GM19467 (cell line): ENCODE results near the gene KRTAP10-9.
"Not testable (repeated sequence)": the region's sequence is repeated elsewhere in the genome, so short reads cannot be mapped to it uniquely, and the experiment has no call there.

Source experiments
- ATAC-seq: cut with Tn5 transposase; IDR thresholded peaks from one replicate; pipeline ENCODE4 v1.9.1; 2021; ENCODE audit warnings: mild to moderate bottlenecking, moderate library complexity; ENCODE audit not compliant: unreplicated experiment

Gene KRTAP10-9

GRCh38 chr21:44658913-44659595, 32.2 kb downstream of the KRTAP10-9 start:
- no peak for ATAC-seq

- not testable (repeated sequence) for ATAC-seq
These were observed 34.7 kb downstream of the KRTAP10-9 start for GRCh38 chr21:44661567-44661966.

GRCh38 chr21:44664691-44665090, 37.8 kb downstream of the KRTAP10-9 start:
- no peak for ATAC-seq

GRCh38 chr21:44666401-44667320, 39.8 kb downstream of the KRTAP10-9 start, which contains the start of gene KRTAP12-2:
TSS of gene KRTAP12-2 (minus strand) at chr21:44666927. CDS start at chr21:44666886, 41 bp downstream.
- no peak for ATAC-seq

- ATAC-seq, result no peak
These were observed 40.7 kb downstream of the KRTAP10-9 start for GRCh38 chr21:44667612-44668011.

GRCh38 chr21:44670642-44671432, 43.9 kb downstream of the KRTAP10-9 start:
- no peak for ATAC-seq

GRCh38 chr21:44671911-44672310, 45.0 kb downstream of the KRTAP10-9 start:
- ATAC-seq, result no peak

- ATAC-seq, result no peak
These were observed 51.0 kb downstream of the KRTAP10-9 start for GRCh38 chr21:44677881-44678280.
